GM19463 (cell line): ENCODE results near the gene CASKIN2.
A peak's percentile ranks its signal among the peaks of the same experiment; 100 is the strongest.

Source experiments
- ATAC-seq: cut with Tn5 transposase; IDR thresholded peaks from one replicate; pipeline ENCODE4 v1.9.1; 2021; ENCODE audit warnings: mild to moderate bottlenecking, moderate library complexity; ENCODE audit not compliant: unreplicated experiment

Gene CASKIN2

DNA sequence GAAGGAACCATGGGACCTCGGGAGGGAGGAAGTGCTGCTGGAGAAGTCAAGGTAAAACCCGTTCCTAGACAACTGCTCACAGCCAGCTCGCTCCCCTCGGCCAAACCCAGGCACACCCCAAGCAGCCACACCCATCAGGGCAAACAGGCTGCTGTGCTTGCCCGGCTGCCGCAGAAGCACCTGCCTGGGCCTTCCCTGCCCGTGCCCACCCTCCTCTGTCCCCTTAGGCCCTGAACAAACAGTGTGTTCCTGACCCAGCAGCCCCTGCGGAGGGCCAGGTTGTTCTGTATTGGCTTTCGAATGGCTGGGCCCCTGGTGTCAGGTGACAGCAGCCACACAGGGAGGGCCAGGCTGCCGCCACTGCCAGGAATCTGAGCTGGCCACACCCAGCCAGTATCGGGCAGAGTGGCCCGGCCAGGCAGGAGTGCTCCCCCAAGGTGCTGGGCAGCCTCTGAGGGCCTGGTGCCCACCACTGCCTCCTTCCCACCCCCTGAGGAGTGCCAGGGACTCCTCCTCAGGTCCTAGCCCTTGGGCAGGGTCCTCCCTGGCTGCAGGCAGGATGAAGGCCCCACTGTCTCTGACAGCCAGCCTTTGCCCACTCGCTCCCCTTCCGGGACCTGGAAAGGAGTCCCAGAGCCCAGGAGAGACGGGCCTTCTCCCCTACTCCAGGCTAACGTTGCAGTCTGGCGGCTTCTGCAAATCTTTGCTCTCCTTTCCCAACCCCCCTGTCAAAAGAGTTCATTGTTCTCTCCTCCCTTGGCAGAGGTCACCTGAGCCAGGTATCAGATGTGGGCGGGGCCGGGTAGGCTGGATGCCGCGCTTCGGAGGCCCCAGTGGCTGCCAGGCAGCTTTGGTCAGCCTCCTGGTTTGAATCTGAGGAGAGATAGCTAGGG, 34.2 kb upstream of the CASKIN2 start:
- ATAC-seq = no peak

DNA sequence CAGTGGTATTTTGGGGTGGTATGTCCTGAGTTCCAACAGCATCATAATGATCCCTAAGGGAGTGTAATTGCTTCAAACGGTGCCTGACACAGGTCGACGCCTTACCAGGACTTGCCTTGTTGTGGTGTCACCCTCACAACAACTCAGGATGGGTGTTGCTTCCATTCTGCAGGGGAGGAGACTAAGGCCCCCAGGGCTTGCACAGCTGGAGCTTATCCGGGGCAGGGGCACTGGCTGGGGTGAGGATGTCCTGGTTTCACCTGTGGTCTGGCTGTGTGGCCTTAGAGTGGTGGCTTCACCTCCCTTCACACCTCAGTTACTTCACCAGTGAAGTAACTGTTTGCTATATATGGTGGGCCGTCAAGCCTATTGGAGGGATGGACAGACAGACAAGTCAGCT, 33.5 kb upstream of the CASKIN2 start:
- no peak for ATAC-seq

DNA sequence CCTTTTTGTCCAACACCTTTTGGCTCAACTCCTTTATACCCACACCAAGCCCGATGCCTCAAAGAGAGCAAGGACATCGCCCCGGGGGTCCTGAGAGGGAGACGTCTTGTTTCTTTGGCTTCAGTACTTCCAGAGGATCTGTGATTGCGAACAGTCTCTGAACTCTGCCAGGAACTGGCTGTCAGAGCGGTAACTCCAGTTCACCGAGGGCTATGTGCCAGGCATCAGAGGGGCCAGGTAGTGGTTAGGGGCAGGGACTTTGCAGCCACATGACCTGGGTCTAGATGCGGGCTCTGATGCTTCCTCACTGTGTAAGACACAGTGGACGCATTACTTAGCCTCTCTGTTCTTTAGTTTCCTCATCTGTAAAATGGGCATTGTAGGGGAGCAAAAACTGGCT, 31.8 kb upstream of the CASKIN2 start:
- no peak for ATAC-seq

DNA sequence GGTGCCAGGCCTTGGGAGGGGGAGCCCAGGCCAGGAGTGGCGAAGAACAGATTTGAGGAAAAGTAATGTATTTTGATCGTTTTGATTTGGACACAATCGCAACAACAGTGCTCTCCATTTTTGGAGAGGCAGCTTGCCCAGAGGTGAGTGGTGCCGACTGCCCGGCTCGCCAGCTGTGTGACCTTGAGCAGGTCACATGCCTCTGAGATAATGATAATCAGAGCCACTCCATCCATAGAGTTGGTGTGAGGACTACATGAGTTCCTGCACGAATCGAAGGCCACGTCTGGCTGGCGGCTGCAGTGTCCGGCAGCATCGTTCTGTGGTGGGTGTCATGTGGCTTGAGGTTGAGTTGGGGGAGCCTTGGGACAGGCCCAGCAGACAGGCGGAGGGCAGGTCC, 30.8 kb upstream of the CASKIN2 start:
- ATAC-seq = no peak

DNA sequence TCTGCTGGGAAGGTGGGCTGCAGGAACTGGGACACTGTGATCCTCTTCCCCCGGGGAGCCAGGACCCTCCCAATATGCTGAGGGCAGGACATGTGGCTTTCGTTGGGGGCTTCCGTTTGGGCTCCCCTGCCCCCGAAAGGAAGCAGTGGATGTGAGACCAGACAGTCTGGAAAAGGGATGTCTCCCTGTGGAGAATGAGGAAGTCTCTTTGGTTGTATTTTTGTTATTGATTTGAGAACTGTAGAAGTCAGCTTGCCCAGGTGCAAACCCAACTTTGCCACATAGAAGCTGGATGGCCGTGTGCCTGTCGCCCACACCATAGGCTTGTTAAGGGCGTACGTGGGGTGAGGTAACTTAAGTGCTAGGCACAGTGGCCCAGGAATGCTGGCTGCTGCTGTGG, 28.9 kb upstream of the CASKIN2 start:
- ATAC-seq = no peak

DNA sequence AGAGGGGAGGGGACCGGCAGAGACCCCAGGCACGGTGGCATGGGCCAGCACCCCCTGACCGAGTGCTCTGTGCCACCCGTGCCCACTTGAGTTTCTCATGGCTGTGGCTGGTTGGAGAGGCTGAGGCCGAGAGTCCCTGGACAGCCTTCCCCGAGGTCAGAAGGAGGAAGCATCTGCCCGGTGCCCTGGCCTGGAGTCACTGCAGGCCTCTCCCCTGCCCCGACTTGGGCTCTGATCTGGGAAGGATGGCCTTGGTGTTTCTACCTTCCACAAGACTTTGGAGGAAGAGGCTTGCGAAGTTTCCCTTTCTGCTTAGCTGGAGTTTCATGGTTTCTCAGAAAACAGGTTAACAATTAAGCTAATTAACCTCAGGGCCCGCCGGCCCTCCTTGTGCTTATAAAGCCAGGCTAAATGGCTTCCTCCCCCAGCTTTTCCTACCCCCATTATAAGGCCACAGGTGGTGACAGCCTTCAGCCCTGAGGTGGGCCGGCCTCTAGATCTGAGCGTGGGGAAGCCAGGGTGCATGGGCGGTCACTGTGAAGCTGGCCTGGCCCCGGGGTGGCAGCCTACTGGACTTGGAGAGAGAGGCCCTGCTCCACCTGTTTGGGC, 27.5 kb upstream of the CASKIN2 start:
- ATAC-seq = no peak

DNA sequence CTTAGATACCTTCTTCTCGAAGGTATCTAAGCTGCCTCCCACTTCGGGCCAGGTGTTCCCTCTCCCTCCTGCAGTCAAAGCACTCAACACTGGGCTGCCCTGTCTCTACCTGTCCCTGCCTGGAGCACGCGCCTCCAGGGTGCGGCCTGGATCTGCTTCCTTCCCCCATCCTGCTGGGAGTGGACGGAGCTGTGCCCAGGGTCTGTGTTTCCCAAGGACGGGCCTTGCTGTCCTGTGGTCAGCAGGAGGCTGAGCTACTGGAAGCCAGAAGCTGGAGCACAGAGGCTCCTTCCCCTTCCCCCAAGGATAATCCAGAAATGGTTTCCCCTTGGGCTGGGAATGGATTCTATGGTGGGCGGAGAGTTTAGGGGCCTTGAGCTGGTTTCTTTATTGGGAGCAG, 26.9 kb upstream of the CASKIN2 start:
- no peak for ATAC-seq

DNA sequence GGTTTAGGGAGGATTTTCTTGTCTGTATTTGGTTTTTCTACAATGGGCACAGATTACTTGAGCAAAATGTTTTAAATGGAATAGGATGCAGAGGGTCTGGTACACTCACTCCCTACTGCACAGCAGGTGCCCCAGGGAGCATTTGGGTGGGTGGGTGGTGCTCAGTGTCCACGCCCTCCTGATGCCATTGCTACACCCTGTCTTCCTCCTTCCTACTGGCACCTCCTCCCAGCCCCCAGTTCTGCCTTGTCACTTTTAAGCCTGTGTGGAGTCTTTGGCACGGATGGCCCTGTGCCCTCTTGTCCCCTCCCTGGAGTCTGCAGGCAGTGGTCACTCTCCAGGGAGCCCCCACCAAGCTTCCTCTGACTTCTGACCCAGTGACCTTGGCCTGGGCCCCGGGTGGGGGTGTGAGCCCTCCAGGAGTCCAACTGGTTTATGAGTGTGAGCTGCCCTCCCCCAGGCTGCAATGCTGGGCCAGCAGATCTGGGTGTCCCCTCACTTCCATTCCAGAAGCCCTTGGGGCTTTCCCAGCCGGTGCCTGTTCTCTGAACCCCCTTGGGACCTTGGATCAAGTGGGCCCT, 25.7 kb upstream of the CASKIN2 start:
- ATAC-seq = no peak

DNA sequence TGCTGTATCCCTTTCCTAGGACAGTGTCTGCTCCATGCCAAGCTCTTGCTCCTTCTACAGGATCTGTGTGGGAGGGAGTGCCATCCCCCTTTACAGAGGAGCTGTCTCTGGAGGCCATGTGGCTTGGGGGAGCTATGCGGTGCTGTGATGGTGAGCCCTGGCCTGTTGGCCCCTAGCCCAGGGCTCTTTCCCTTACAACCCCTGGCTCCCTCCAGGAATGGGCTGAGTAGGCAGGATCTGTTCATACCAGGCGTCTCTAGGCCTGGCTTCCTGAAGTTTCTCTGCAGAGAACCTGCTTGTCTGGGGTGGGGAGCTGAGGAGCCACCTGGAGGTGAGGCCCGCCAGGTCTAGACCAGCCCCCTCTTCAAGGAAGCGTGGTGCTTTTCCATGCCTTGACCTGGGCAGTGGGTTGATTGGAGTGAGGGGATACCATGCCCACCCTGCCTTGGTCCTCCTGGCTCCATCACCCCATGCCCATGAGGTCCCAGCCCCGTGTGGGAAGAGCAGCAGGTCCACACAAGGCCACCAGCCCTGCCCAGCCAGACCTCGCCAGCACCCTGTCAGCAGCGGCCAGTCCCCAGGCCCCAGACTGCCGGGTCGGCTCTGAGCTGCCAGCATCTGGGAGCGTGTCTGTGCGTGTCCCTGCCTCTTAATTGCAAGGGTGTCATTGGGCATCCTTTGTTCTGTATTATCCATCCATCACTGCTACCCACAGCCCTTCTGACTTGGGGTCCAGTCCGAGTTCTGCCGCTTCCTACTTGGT, 24.8 kb upstream of the CASKIN2 start:
- ATAC-seq = no peak

DNA sequence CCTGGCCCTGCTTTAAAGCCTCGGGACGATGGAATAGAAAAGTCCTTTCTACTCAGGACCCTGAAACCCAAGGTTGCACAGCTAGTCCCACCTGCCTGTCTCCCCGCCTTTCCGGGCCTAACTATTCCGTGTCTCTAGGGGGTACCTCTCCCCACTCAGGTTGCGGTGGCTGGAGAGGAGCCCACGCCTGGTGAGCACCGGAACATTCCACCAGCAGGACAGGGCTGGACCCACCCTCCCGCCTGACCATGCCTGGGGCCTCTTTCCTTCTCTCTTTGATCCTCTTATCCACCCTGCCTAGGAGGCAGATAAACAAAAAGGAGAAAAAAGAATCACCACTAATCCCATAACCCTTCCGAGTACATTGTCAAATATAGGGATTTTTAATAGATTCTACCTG, 21.0 kb upstream of the CASKIN2 start:
- no peak for ATAC-seq

DNA sequence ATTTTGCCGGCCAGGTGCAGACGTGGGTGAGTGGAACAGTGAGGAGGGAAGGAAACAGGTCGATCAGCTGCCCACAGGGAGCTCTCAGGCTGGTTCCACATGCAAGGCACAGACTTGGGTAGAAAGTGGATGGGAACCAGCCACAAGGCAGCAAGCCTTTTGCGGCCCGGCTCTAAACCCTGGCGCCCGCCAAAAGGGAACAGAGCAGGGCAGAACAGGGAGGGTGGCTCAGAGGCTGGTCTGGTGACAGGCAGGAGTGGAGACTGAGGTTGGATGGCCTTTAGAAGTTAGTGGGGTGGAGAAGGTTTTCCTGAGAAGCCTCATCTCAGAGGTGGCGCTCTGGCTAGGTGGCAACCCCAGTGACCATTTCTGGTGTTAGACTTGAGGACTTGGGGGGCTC, 20.5 kb upstream of the CASKIN2 start:
- ATAC-seq = no peak

DNA sequence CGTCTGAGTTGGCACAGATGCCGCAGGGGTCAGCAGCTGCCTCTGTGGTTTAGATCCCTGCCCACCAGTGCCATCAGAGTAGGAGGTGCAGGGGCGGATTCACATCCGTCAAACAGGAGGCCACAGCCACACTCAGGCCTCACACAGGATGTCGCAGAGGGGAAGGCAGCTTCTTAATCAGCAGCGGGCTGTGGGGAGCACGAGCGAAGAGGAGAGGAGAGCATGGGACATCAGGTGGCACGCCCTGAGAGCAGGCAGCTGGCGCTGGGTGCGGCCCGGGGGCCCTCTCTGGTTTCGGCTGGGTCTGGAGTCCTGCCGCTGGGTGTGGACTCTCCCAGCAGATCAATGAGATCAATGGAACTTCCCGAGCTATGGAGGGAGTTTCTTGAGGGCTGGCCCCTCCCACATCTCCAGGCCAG, 19.8 kb upstream of the CASKIN2 start:
- ATAC-seq = no peak

DNA sequence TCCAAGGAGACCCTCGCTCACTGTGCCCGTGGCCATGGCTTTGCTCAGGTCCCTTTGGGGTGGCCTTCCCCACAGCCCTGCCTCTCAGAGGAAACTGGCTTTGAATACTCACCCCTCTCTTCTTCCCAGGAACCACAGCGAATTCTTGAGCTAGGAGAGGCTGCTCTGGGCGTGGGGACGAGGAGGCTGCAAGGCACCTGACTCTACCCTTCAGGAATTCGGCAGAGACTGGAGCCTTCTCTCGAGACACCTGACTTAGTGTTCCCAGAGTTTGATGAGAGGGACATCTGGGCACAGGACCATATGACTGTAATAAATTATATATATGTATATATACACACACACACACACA, 16.4 kb upstream of the CASKIN2 start:
- ATAC-seq = no peak

DNA sequence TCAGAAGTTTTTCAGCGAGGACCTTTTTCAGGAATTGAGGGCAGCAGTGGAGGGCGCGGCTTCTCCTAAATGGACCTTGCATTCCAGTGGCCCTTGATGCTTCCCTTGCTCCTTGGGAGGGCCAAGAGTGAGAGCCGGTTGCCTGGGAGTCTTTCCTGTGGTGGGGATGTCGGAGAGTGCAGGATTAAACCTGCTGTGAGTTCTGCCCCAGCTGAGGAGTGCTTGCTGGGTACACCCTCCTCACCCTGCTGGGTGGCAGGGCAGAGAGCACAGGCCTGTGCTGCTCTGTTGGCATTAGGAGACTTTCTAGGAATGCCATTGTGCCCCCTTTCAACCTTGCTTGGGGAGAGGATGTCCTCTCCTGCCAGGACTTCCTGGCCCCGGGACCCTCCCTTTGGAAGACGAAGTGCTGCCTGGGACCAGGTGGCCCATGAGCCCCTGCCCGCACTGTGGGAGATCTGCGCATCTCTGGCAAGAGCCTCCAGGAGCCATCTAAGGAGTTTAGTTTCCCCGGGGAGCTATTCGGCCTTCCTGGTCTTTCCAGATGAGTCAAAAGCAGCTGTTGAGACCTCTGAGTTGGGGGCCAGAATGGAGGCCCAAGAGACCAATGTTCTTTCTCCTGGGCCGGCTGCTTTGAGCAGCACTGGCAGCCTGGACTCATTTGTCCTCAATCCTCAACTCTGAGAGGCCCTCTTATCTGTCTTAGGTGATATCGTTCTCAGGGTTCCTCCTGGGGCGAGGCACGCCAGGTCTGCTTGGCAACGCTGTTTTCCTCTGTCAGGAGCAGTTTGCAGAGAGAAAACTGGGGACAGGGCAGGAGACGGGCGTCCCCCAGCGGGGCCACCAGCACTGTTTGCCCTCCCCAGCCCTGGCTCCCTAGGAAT, 15.7 kb upstream of the CASKIN2 start:
- ATAC-seq = no peak

DNA sequence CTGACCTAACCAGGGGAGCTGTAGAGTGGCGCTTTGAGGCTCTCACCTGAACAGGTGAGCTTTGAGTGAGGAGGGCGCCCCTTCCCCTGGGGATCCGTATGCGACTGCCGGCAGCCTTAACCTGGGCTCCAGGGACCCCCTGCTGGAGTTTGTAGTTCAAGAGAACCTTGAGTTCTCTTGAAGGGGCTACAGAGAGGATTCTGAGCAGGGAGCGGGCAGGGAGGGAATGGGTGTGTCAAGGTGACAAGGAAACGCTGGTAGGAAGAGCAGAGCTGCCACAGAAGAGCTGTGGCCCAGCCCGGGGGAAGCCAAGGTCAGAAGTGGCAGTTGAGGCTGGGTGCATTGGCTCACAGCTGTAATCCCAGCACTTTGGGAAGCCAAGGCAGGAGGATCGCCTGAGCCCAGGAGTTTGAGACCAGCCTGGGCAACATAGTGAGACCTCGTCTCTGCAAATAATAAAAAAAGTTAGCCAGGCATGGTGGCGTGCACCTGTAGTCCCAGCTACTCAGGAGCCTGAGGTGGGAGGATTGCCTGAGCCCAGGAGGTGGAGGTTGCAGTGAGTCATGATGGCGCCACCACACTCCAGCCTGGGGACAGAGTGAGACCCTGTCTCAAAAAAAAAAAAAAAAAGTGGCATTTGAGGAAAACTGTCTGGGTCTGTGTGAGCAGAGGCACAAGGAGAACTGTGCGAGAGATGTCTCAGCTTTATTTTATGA, 11.4 kb upstream of the CASKIN2 start:
- ATAC-seq = no peak

DNA sequence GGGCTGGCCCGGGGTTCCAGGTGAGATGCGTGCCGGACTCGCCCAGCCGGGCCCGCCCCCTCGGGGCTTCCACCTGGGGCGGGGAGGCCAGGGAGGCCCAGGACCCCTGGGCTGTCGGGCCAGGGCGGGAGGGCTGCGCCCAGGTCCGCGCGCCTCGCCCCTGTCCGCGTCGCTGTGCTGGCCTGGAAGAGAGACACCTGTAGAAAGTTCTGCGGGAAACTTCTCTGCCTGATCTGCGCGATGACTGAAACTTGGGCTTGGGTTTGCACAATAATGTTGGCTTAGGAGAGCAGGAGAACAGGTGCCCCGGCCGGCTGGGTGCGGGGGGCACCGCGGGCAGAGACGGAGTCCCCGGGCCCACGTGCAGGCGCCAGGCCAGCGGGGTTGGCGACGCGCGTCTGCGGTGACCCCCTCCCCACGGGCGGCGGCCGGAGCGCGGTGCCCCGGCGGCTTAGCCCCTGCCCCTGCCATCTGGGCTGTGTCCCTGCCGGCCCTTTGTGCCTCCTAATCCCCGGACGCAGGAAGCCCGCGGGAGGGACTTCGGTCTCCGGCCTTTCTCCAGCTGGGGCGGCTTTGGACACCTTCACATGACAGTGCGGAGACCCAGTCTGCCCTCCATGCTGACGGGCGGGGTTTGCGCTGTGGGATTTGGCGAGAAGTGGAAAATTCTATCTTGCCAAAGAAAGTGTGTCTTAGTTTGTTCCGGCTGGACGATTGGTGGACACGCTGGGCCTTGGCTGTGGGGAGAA, 10.6 kb upstream of the CASKIN2 start:
- ATAC-seq = no peak

DNA sequence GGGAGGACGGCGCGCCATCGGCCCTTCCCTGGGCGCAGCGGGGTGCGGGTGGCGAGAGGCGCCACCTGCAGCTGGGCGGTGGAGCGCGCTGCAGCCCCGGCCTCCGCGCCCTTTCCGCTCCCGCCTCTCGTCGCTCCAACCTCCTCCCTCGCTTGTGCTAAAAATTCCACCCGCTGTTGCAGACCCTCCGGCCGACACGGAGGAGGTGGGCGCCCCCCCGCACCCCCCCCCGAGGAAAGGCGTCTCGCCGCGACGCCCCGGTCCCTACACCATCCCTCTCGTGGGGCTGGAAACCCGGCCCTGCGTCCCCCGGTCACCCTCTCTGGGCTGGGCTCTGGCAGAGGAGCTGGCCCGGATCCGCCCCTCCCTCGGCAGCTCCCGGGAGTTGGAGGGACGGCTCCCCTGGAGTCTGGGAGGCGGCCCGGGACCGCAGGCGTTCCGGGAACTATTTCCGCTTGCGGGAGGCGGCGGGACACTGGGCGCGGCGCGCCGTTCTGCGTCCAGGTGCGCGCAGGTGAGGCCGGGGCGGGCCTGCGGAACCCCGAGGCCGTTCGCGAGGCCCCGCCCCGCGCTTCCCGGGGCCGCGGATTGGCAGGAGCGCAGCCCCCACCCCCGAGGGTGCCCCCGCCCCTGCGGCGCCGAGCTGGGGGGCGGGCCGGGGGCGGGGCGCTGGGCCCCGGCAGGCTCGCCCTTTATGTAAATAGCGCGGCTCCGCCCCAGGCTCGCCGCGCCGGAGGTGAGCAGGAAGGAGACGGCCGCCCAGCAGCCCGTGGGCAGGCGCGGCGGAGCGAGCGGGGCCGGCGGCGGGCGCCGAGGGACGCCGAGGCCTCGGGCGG, 9.9 kb upstream of the CASKIN2 start, which contains the start of gene LLGL2:
Gene LLGL2 (plus strand): TSS at position 728 of the 836 bp plus-strand sequence. CDS start 17,730 bp downstream, outside the sequence.
- peak; percentile 82 for ATAC-seq

DNA sequence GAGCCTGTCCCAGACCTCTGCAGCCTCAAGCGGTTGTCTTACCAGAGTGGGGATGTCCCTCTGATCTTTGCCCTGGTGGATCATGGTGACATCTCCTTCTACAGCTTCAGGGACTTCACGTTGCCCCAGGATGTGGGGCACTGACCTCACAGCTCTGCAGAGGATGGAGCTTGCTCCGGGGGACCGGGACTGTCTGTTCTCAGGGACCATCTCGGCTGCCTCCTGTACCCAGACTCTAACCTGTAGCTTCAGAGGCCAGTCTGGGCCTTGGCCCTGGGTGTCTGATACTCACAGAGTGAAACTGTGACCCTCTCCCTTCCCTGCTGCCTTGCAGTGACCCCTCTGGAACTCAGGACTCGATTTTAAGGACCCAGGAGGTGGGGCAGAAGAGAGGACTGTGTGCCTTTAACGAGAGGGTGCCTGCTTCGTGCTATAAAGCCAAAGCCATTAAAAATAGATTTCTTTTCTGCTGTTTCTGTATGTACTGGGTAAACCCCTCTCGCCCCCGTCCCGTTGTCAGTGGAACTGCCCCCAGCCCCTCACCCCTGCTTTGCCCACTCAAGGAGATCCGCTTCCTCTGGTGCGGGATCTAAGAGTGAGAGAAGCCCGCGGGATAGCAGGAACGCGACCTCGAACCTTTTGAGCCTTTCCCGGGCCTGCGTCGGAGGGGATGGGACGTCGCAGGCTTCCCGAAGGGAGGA, 9.1 kb upstream of the CASKIN2 start:
- ATAC-seq = no peak
